Kidney epithelial cell (primary cell): ENCODE results near the gene USP53. TPM values are rescaled to one million over a fixed set of nuclear protein-coding genes. Genes with fewer than 3 reads are reported as not detected.

Source experiments
- DNase-seq: peaks from one replicate; pipeline ENCODE4 v3.0.0-alpha.2; 2010; ENCODE audit warnings: low read depth
- H3K27me3 ChIP-seq: 2 replicates; pipeline ENCODE4 v1.6.0; 2011; ENCODE audit warnings: low read length; ENCODE audit not compliant: control insufficient read depth, insufficient read depth
- H3K36me3 ChIP-seq: 2 replicates; pipeline ENCODE4 v1.5.1; 2011; ENCODE audit warnings: low read length; ENCODE audit not compliant: control insufficient read depth, insufficient read depth
- H3K4me3 ChIP-seq: 2 replicates; pipeline ENCODE4 v1.5.1; 2011; ENCODE audit warnings: low read depth, mild to moderate bottlenecking, control low read depth, low read length
- total RNA-seq: library from RNA; depleted of rRNA; stranded (reverse); fragments of >200 nt; gene quantifications from 2 replicates; pipeline ENCODE4 v1.2.3, GENCODE V29; 2015
- TF ChIP-seq, protein P1 (sequence below): IDR thresholded peaks from 2 replicates; pipeline ENCODE4 v1.5.1; 2011; ENCODE audit warnings: mild to moderate bottlenecking, moderate library complexity, low read length, control low read depth, inconsistent platforms; ENCODE audit not compliant: insufficient read depth, poor library complexity, severe bottlenecking

Gene USP53
- total RNA-seq, 1 donor from 2014 or later = 32.8 TPM

DNA sequence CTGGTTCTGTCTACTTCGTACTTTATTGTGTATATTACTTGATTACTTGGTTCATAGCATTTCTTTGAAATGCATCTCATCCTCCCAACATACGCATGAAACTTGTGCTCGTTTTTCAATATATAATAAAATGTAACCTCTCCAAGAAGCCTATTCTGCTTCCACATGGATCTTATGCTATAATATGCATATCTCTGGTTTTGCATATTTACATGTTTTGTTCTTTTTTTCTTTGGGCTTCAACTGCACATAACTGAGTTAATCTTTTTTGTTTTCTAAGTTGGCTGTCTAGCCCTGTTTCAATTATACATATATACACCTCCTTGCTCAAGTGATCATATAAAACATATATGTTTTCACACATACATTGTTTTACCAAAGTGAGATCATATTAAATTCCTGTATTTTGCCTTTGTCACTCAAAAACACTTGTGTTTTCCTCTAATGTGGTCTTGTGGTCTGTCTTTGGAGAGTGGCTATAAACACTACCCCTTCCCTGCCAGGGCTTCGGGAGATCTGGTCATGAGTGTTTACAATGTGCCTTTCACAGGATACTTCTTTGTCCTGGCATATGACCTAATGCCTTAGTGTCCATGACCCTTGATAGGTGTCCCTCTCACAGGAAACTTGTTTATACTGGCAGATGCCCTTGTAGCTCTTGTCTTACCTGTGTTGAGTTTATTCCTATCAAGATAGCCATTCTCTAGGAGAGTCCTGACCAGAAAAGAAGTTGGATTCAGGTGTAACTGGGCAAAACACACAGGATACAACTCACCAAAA lies 17.6 kb downstream of the USP53 start:
- Histone ChIP-seq H3K27me3 (no peaks in the 10 kb centered on the region), H3K36me3 (no peaks in the 10 kb centered on the region), H3K4me3 (no peak overlapping the region)
- TF ChIP-seq, protein P1, sequence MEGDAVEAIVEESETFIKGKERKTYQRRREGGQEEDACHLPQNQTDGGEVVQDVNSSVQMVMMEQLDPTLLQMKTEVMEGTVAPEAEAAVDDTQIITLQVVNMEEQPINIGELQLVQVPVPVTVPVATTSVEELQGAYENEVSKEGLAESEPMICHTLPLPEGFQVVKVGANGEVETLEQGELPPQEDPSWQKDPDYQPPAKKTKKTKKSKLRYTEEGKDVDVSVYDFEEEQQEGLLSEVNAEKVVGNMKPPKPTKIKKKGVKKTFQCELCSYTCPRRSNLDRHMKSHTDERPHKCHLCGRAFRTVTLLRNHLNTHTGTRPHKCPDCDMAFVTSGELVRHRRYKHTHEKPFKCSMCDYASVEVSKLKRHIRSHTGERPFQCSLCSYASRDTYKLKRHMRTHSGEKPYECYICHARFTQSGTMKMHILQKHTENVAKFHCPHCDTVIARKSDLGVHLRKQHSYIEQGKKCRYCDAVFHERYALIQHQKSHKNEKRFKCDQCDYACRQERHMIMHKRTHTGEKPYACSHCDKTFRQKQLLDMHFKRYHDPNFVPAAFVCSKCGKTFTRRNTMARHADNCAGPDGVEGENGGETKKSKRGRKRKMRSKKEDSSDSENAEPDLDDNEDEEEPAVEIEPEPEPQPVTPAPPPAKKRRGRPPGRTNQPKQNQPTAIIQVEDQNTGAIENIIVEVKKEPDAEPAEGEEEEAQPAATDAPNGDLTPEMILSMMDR = no peak
- DNase-seq = no peak

DNA sequence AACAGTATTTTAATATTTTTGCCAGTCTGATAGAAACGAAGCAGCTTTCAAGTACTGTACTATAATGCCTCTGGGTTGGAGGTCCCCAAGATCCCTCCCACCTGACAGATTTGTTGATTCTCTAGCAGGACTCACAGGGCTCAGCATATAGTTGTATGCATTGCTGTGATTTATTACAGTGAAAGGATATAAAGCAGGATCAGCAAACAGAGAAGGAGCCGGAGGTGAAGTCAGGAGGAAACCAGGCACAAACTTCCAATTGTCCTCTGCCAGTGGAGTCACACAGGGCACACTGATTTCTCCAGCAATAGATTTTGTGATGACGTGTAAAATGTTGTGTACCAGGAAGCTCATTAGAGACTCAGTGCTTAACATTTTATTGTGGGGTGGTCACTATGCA lies 19.0 kb downstream of the USP53 start:
- Histone ChIP-seq H3K4me3 (no peak overlapping the region), H3K36me3 (no peaks in the 10 kb centered on the region), H3K27me3 (no peaks in the 10 kb centered on the region)
- no peak for DNase-seq
- TF ChIP-seq, protein P1 = no peak

DNA sequence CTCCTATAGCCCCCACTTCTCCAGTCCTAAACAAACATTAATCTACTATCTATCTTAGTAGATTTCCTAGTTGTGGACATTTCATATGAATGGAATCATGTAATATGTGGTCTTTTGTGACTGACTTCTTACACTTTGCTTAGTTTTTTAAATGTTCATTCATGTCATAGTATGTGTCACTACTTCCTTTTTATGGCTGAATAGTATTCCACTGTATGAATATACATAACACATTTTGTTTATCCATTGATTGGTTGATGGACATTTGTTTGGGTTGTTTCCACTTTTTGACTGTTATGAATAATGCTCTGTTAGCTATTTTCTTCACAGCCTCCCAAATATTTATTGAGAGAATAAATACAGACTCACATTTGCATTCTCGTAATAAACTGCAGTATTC lies 19.8 kb downstream of the USP53 start:
- H3K4me3 ChIP-seq = no peak overlapping the region
- DNase-seq = no peak
- no peaks in the 10 kb centered on the region for H3K36me3 ChIP-seq
- no peaks in the 10 kb centered on the region for H3K27me3 ChIP-seq
- TF ChIP-seq, protein P1 = no peak

DNA sequence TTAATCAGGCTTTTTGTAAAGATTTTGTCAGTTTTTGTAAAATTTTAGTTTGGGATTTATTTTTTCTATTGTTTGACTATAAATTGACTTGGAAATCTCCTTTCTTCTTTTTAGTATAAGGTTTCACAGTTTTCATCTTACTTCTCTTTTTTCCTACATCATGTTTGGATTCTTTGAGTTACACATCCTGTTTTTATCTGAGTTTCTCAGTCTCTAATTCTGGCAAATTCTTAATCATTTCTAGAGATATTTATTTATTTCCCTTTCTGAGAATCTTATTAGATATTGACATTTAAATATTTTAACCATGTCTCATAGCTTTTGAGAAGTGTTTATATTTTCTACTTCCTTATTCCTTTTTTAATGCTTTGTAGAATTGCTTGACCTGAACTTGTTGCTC lies 20.7 kb downstream of the USP53 start:
- Histone ChIP-seq H3K27me3 (no peaks in the 10 kb centered on the region), H3K4me3 (no peak overlapping the region), H3K36me3 (no peaks in the 10 kb centered on the region)
- TF ChIP-seq, protein P1 = no peak
- no peak for DNase-seq

DNA sequence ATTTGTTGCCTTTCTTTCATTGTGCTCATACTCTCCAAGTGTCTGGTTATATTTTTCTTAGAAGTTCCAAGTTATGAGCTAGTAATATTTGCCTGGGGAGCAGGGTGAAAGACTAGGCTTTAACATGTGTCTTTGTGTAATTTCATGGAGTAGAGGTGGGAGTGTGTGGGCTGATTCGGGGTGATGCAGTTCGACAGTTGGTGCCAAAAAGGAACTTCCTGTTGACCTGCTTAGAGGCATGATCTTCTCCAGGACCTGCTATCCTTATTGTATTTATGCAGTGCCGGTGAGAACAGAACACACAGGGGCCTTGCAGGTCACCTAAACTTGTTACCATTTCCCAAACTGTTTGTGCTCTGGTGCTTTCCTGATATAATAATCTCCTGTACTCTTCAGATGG lies 21.2 kb downstream of the USP53 start:
- TF ChIP-seq, protein P1 = no peak
- DNase-seq = no peak
- H3K36me3 ChIP-seq = no peaks in the 10 kb centered on the region
- no peaks in the 10 kb centered on the region for H3K27me3 ChIP-seq
- H3K4me3 ChIP-seq = no peak overlapping the region

DNA sequence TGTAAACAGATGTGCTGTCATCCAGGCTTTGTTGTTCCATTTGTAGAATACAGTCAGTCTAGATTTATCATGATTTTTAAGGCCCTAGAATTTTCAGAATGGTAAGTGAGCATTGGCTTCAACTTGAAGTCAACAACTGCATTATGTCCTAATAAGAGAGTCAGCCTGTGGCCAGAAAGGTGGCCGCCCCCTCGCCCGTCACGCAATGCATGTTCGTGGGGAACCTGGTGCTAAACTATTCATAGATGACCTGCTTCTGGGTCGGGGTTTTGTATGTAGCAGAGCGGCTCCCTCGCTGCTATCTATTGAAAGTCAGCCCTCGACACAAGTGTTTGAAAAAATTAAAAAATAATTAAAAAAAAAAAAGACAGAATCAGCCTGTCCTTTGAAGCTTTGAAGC lies 24.7 kb downstream of the USP53 start:
- no peak for DNase-seq
- TF ChIP-seq, protein P1 = no peak
- H3K36me3 ChIP-seq = no peaks in the 10 kb centered on the region
- no peak overlapping the region for H3K4me3 ChIP-seq
- H3K27me3 ChIP-seq = no peaks in the 10 kb centered on the region
